GM21786 (cell line): ENCODE data around the gene FUCA2.
"Not testable (repeated sequence)": the region's sequence is repeated elsewhere in the genome, so short reads cannot be mapped to it uniquely, and the experiment has no call there.

Experiments used
- ATAC-seq: cut with Tn5 transposase; IDR thresholded peaks from one replicate; pipeline ENCODE4 v1.9.1; 2021; ENCODE audit not compliant: unreplicated experiment

The FUCA2 gene

GRCh38 chr6:143449082-143449713, 62.3 kb downstream of the FUCA2 start:
- no peak for ATAC-seq

GRCh38 chr6:143447865-143448264, 63.7 kb downstream of the FUCA2 start:
- ATAC-seq, result not testable (repeated sequence)
